Upper lobe of left lung (tissue), 4 donors: ENCODE results near the gene FILIP1L.

ENCODE experiments used
- CTCF ChIP-seq, 6 experiments: fragments of 450-650 bp in 4 of 6; fragments of 200-600 bp in 2 of 6; sonication (generic) in 2 of 6; IDR thresholded peaks; one replicate each; pipeline ENCODE4 v1.5.1; 2016 to 2019; ENCODE audit warnings: antibody characterized with exemption in 6 of 6
- EP300 ChIP-seq, 4 donors: sonication (generic); formaldehyde crosslinking; IDR thresholded peaks; one replicate each; pipeline ENCODE4 v1.5.1; 2017; ENCODE audit warnings: antibody characterized with exemption in 4 of 4, control low read depth in 2 of 4
- POLR2A ChIP-seq, 4 donors: fragments of 450-650 bp; IDR thresholded peaks; one replicate each; pipeline ENCODE4 v1.5.1; 2016 to 2017; ENCODE audit warnings: antibody characterized with exemption in 4 of 4, mild to moderate bottlenecking in 2 of 4

- no peak for TF ChIP-seq CTCF (IDR thresholded peaks at IDR 0.05)
- TF ChIP-seq POLR2A (IDR thresholded peaks at IDR 0.05), result no peak
- TF ChIP-seq EP300 (IDR thresholded peaks at IDR 0.05), result no peak
Observed at GRCh38 chr3:99969136-99969535, 145.2 kb downstream of the FILIP1L start.
